K562 (cell line): ENCODE data around the gene MOGAT2. TPM values are rescaled to one million over a fixed set of nuclear protein-coding genes. Genes with fewer than 3 reads are reported as not detected.
A peak's percentile ranks its signal among the peaks of the same experiment; 100 is the strongest.

Experiments used
- ATF3 ChIP-seq, 2 experiments: fragments of 450-650 bp in 1 of 2; sonication (generic) in 1 of 2; formaldehyde crosslinking in 1 of 2; IDR thresholded peaks in 1 of 2; conservative IDR thresholded peaks in 1 of 2; 2 replicates each; pipeline versions ENCODE4 v1.6.1 to v1.8.1; 2016 to 2023; ENCODE audit warnings: mild to moderate bottlenecking in 2 of 2, moderate library complexity in 2 of 2, inconsistent platforms in 1 of 2, missing genetic modification reagents in 1 of 2
- ESRRB ChIP-seq: fragments of 250-450 bp; sonication (Bioruptor Pico); IDR thresholded peaks from 2 replicates; pipeline ENCODE4 v1.5.0; 2020; ENCODE audit warnings: mild to moderate bottlenecking, moderate library complexity, borderline replicate concordance
- IRF1 ChIP-seq: sonication (generic); formaldehyde crosslinking; IDR thresholded peaks from 2 replicates; pipeline ENCODE4 v1.8.0; 2022; ENCODE audit warnings: missing genetic modification reagents, mild to moderate bottlenecking, borderline replicate concordance
- JUND ChIP-seq, 2 experiments: IDR thresholded peaks; 2 replicates in 1 of 2; 3 replicates in 1 of 2; pipeline ENCODE4 v1.6.1; 2011; ENCODE audit warnings: borderline replicate concordance in 2 of 2, low read depth in 2 of 2, low read length in 2 of 2, improper control_type of control experiment in 1 of 2, missing biosample characterization in 1 of 2, missing genetic modification characterization in 1 of 2, missing genetic modification reagents in 1 of 2
- MTA3 ChIP-seq: fragments of 450-650 bp; formaldehyde crosslinking; IDR thresholded peaks from 2 replicates; pipeline ENCODE4 v1.6.1; 2017; ENCODE audit warnings: mild to moderate bottlenecking, borderline replicate concordance
- NCOA1 ChIP-seq: fragments of 450-650 bp; IDR thresholded peaks from 2 replicates; pipeline ENCODE4 v1.6.1; 2016; ENCODE audit warnings: low read depth
- TCF7 ChIP-seq: sonication (generic); IDR thresholded peaks from 2 replicates; pipeline ENCODE4 v1.6.1; 2016; ENCODE audit warnings: antibody characterized with exemption, borderline replicate concordance
- ZNF431 ChIP-seq: sonication (generic); formaldehyde crosslinking; IDR thresholded peaks from 2 replicates; pipeline ENCODE4 v1.8.0; 2022; ENCODE audit warnings: mild to moderate bottlenecking, missing genetic modification reagents
- ZNF766 ChIP-seq: fragments of 200-800 bp; sonication (Bioruptor generic); conservative IDR thresholded peaks from 2 replicates; pipeline ENCODE4 v1.6.1; 2016; ENCODE audit warnings: missing genetic modification characterization, missing compliant biosample characterization
- polyA plus RNA-seq, 8 experiments: library from polyadenylated mRNA; depleted of rRNA in 4 of 8; stranded (reverse) in 5 of 8; unstranded in 3 of 8; fragments of >200 nt; fragmentation: Nextera tagmentation in 2 of 8; fragmentation: Illumina TruSeq in 1 of 8; extraction: Ambion mirVana in 2 of 8; extraction: Trizol in 1 of 8; gene quantifications; 2 replicates each; pipeline versions ENCODE4 v1.2.1 to v1.2.3, GENCODE V29; 2011 to 2014; ENCODE audit warnings: inconsistent platforms in 1 of 8, missing spikeins in 1 of 8
- total RNA-seq, 7 experiments: library from RNA; depleted of rRNA in 6 of 7; stranded (reverse); fragments of >200 nt in 6 of 7; fragmentation: Illumina TruSeq in 2 of 7; extraction: Trizol in 2 of 7; gene quantifications; 2 replicates each; pipeline versions ENCODE4 v1.2.1 to v1.2.3, GENCODE V29; 2011 to 2021; ENCODE audit warnings: low replicate concordance in 1 of 7

MOGAT2 gene
- total and polyA plus RNA-seq, 9 of the 15 experiments (the other 6 are each of a cell fraction or from before 2014, with no cell fraction given), result 0.09 TPM; not detected in 7

GRCh38 chr11:75706260-75706729 is 11.3 kb upstream of the MOGAT2 start (continued):
- TF ChIP-seq MTA3 (peak; percentile 31; the same call in 1 of the 2 replicates), ESRRB (CRISPR knock-in tag) (no peak), JUND (IDR thresholded peaks at IDR 0.05; ENCODE audit: borderline replicate concordance, low read depth, low read length) (0 out of 2 replicates have a peak, but pooled peaks have one; percentile 22), JUND (tag; IDR thresholded peaks at IDR 0.05; ENCODE audit: borderline replicate concordance, low read depth, low read length) (peak; percentile 15; the same call in 1 of the 3 replicates), TCF7 (0 out of 2 replicates have a peak, but pooled peaks have one; percentile 34), IRF1 (CRISPR knock-in tag) (no peak), ATF3 (IDR thresholded peaks at IDR 0.05) (no peak), ATF3 (CRISPR knock-in tag; conservative IDR thresholded peaks at IDR 0.05) (no peak), ZNF766 (CRISPR knock-in tag) (no peak), ZNF431 (CRISPR knock-in tag) (no peak), NCOA1 (no peak)
